ENCODE data around the gene CCDC18.

DNA sequence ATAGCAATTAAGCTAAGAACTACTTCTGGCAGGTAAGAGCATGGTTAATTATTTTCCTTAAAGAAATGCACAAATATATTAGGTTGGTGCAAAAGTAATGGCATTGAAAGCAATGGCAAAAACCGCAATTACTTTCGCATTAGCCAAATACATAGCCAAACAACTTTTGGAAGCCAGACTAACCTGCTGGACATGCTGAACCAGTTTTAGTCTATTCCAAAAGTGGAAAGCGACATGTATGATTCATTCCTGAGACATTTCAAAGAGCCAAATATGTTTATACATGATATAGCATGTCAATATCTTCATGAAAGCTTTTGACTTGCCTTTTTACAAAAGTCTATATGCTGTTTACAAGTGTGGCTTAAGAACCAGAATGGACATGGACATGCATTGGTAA is 141.8 kb downstream of the CCDC18 start:
- TF ChIP-seq, protein P1, sequence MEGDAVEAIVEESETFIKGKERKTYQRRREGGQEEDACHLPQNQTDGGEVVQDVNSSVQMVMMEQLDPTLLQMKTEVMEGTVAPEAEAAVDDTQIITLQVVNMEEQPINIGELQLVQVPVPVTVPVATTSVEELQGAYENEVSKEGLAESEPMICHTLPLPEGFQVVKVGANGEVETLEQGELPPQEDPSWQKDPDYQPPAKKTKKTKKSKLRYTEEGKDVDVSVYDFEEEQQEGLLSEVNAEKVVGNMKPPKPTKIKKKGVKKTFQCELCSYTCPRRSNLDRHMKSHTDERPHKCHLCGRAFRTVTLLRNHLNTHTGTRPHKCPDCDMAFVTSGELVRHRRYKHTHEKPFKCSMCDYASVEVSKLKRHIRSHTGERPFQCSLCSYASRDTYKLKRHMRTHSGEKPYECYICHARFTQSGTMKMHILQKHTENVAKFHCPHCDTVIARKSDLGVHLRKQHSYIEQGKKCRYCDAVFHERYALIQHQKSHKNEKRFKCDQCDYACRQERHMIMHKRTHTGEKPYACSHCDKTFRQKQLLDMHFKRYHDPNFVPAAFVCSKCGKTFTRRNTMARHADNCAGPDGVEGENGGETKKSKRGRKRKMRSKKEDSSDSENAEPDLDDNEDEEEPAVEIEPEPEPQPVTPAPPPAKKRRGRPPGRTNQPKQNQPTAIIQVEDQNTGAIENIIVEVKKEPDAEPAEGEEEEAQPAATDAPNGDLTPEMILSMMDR (conservative IDR thresholded peaks at IDR 0.05; ENCODE audit: low read depth, low read length): no peak
- TF ChIP-seq EZH2phosphoT487 (IDR thresholded peaks at IDR 0.05; ENCODE audit: borderline replicate concordance, low read length): no peak
